HEK293T (cell line): ENCODE measurements around the gene TNRC6C.

Source experiments
- BHLHE40 ChIP-seq: fragments of 450-650 bp; IDR thresholded peaks from 2 replicates; pipeline ENCODE4 v1.6.1; 2016; ENCODE audit warnings: mild to moderate bottlenecking, moderate library complexity, borderline replicate concordance
- FOXA1 ChIP-seq: fragments of 450-650 bp; IDR thresholded peaks from 2 replicates; pipeline ENCODE4 v1.6.1; 2016; ENCODE audit warnings: mild to moderate bottlenecking
- FOXM1 ChIP-seq: fragments of 450-650 bp; IDR thresholded peaks from 2 replicates; pipeline ENCODE4 v1.6.1; 2017; ENCODE audit warnings: mild to moderate bottlenecking, borderline replicate concordance
- HDGF ChIP-seq: fragments of 450-650 bp; IDR thresholded peaks from 2 replicates; pipeline ENCODE4 v1.6.1; 2017; ENCODE audit warnings: antibody characterized with exemption, borderline replicate concordance
- LEF1 ChIP-seq: fragments of 450-650 bp; IDR thresholded peaks from 2 replicates; pipeline ENCODE4 v1.6.1; 2017; ENCODE audit warnings: mild to moderate bottlenecking, borderline replicate concordance
- NFRKB ChIP-seq: fragments of 450-650 bp; IDR thresholded peaks from 2 replicates; pipeline ENCODE4 v1.6.1; 2016; ENCODE audit warnings: mild to moderate bottlenecking, moderate library complexity
- SP1 ChIP-seq: fragments of 450-650 bp; IDR thresholded peaks from 2 replicates; pipeline ENCODE4 v1.6.1; 2017
- SUZ12 ChIP-seq: fragments of 450-650 bp; IDR thresholded peaks from 2 replicates; pipeline ENCODE4 v1.6.1; 2016; ENCODE audit warnings: mild to moderate bottlenecking
- TARDBP ChIP-seq: fragments of 450-650 bp; IDR thresholded peaks from 2 replicates; pipeline ENCODE4 v1.6.1; 2016
- ZNF384 ChIP-seq: fragments of 450-650 bp; IDR thresholded peaks from 2 replicates; pipeline ENCODE4 v1.6.1; 2016

DNA sequence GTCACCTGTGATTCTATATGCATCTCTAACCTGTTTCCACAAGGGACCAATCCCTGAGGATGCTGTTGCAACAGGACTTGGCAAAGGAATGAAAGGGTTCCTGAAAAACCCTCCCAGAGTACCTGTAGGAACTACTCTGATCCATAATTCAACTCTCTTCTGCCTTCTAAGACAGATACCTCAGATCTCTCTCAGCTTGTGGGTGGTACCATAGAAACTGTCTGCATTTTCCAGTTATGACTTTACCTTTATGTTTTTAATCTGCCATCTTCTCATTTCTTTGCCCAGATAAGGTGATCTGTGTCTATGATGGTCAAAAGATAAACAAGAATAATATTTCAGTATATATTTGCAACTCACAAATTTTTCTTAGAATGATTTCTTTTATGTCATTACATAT, 105.0 kb downstream of the TNRC6C start:
- no peak for TF ChIP-seq SUZ12
- TF ChIP-seq BHLHE40: no peak
- TF ChIP-seq FOXM1: no peak
- TF ChIP-seq HDGF: no peak
- TF ChIP-seq SP1: no peak
- no peak for TF ChIP-seq NFRKB
- no peak for TF ChIP-seq LEF1
- no peak for TF ChIP-seq TARDBP
- TF ChIP-seq FOXA1: no peak
- no peak for TF ChIP-seq ZNF384
